K562 (cell line): ENCODE results near the gene NR3C2. TPM values are rescaled to one million over a fixed set of nuclear protein-coding genes. Genes with fewer than 3 reads are reported as not detected.

Source experiments
- ATAC-seq: fragments of 200-7000 bp; cut with Tn5 transposase; 3 replicates; pipeline ENCODE4 v1.9.1; 2020; ENCODE audit warnings: moderate library complexity
- BruUV-seq: library from RNA; stranded (reverse); fragments of 400-500 nt; replicated peaks from 2 replicates; lab custom pipeline; 2021; lab: Mats Ljungman, UMichigan
- CTCF ChIA-PET: fragments of 300-600 bp; formaldehyde crosslinking; extraction: SDS; loops from one replicate; lab custom pipeline; 2021; ENCODE audit warnings: low intra/inter-chr PET ratio; lab: Yijun Ruan, JAX
- POLR2A ChIA-PET: fragments of 300-600, 350-650 bp; sonication (Branson Sonifier 250); formaldehyde crosslinking; extraction: SDS; loops from one replicate; lab custom pipeline; 2021; ENCODE audit warnings: antibody characterized with exemption, inconsistent platforms; lab: Yijun Ruan, JAX
- DNase-seq, 4 experiments: peaks; one replicate each; pipeline versions ENCODE4 v3.0.0 to v3.0.0-alpha.2; 2011 to 2018; ENCODE audit warnings: low spot score in 3 of 4, mixed read lengths in 3 of 4; ENCODE audit errors: extremely low read depth in 1 of 4
- FAIRE-seq: peaks from 2 replicates; lab custom pipeline; 2011; peaks lifted over from hg19 to GRCh38; lab: Jason Lieb, UNC
- H2AFZ ChIP-seq: 2 replicates; pipeline ENCODE4 v1.6.0; 2011; ENCODE audit warnings: low read depth, low read length, control low read depth, inconsistent platforms
- H3K27ac ChIP-seq: fragments of 200-600 bp; 3 replicates; pipeline ENCODE4 v1.8.0; 2011; ENCODE audit warnings: low read depth, mild to moderate bottlenecking, control low read depth, inconsistent platforms, low read length, moderate library complexity, mixed read lengths; ENCODE audit errors: extremely low read depth
- H3K27me3 ChIP-seq, 2 experiments: fragments of 300-600 bp in 1 of 2; 2 replicates in 1 of 2; 3 replicates in 1 of 2; pipeline versions ENCODE4 v1.6.0 to v1.8.0; 2011; ENCODE audit warnings: inconsistent platforms in 2 of 2, low read length in 2 of 2, mild to moderate bottlenecking in 1 of 2, mixed read lengths in 1 of 2, moderate library complexity in 1 of 2; ENCODE audit not compliant: control insufficient read depth in 2 of 2, insufficient read depth in 2 of 2
- H3K36me3 ChIP-seq: fragments of 300-600 bp; 3 replicates; pipeline ENCODE4 v1.8.0; 2011; ENCODE audit warnings: mild to moderate bottlenecking, low read length, inconsistent platforms; ENCODE audit not compliant: control insufficient read depth, insufficient read depth
- H3K4me1 ChIP-seq, 2 experiments: fragments of 200-600 bp in 1 of 2; replicated peaks in 1 of 2; 2 replicates in 1 of 2; 3 replicates in 1 of 2; pipeline versions ENCODE4 v1.5.1 to v1.8.0; 2011; ENCODE audit warnings: inconsistent platforms in 2 of 2, low read length in 2 of 2, mild to moderate bottlenecking in 1 of 2, mixed read lengths in 1 of 2, moderate library complexity in 1 of 2; ENCODE audit not compliant: control insufficient read depth in 2 of 2, insufficient read depth in 2 of 2
- H3K4me2 ChIP-seq: 2 replicates; pipeline ENCODE4 v1.6.1; 2011; ENCODE audit warnings: low read length, control low read depth, inconsistent platforms, mixed read lengths; ENCODE audit not compliant: insufficient read depth
- H3K4me3 ChIP-seq: fragments of 200-600 bp; sonication (generic), shearing (Covaris generic); 2 replicates; pipeline ENCODE4 v1.5.1; 2016; ENCODE audit warnings: control low read depth, inconsistent platforms
- H3K79me2 ChIP-seq: fragments of 200-600 bp; 3 replicates; pipeline ENCODE4 v1.8.0; 2011; ENCODE audit warnings: low read length, inconsistent platforms; ENCODE audit not compliant: control insufficient read depth, insufficient read depth
- H3K9ac ChIP-seq, 2 experiments: 2 replicates each; pipeline versions ENCODE4 v1.6.0 to v1.6.1; 2011; ENCODE audit warnings: low read depth in 2 of 2, low read length in 2 of 2, control low read depth in 1 of 2, inconsistent platforms in 1 of 2, mild to moderate bottlenecking in 1 of 2, mixed read lengths in 1 of 2; ENCODE audit not compliant: insufficient read depth in 1 of 2
- H3K9me1 ChIP-seq: one replicate; pipeline ENCODE4 v1.6.0; 2011; ENCODE audit warnings: inconsistent platforms, mild to moderate bottlenecking, low read length, moderate library complexity; ENCODE audit not compliant: control insufficient read depth, insufficient read depth
- H3K9me3 ChIP-seq: replicated peaks from 2 replicates; pipeline ENCODE4 v1.5.1; 2011; ENCODE audit warnings: low read depth, low read length, inconsistent platforms; ENCODE audit not compliant: control insufficient read depth, insufficient read depth
- H4K20me1 ChIP-seq: replicated peaks from 2 replicates; pipeline ENCODE4 v1.6.1; 2011; ENCODE audit warnings: low read length, inconsistent platforms, mixed read lengths; ENCODE audit not compliant: control insufficient read depth, insufficient read depth
- MAFK ChIP-seq: IDR thresholded peaks from 2 replicates; pipeline ENCODE4 v1.6.1; 2011; ENCODE audit warnings: low read length, improper control_type of control experiment
- TAL1 ChIP-seq: fragments of 450-650 bp; IDR thresholded peaks from 2 replicates; pipeline ENCODE4 v1.6.1; 2016; ENCODE audit warnings: mild to moderate bottlenecking
- ZMIZ1 ChIP-seq, 2 experiments: fragments of 150-350 bp in 1 of 2; IDR thresholded peaks; 2 replicates each; pipeline ENCODE4 v1.6.1; 2012 to 2016; ENCODE audit warnings: low read depth in 2 of 2, low read length in 2 of 2, mild to moderate bottlenecking in 1 of 2, moderate library complexity in 1 of 2
- ZNF316 ChIP-seq: fragments of 450-650 bp; IDR thresholded peaks from 2 replicates; pipeline ENCODE4 v1.6.1; 2016
- WGBS: fragments of 100-300 bp; shearing (Covaris generic); methylation state at CpG from one replicate; pipeline ENCODE4 v1.1.6; 2016; ENCODE audit warnings: low coverage, mixed read lengths; ENCODE audit not compliant: insufficient coverage; ENCODE audit errors: missing lambda C conversion rate; 5-methylcytosine and 5-hydroxymethylcytosine counted together
- in situ Hi-C: fragments of 300-500 bp; cut with MboI; formaldehyde crosslinking; loops from 4 replicates; pipeline ENCODE4 v1.15.0; 2018; ENCODE audit warnings: inconsistent platforms, mixed read lengths
- intact Hi-C: fragments of 100-400 bp; cut with micrococcal nuclease; formaldehyde crosslinking; loops from 2 replicates; pipeline ENCODE4 v1.14.2; 2022
- polyA plus RNA-seq, 8 experiments: library from polyadenylated mRNA; depleted of rRNA in 4 of 8; stranded (reverse) in 5 of 8; unstranded in 3 of 8; fragments of >200 nt; fragmentation: Nextera tagmentation in 2 of 8; fragmentation: Illumina TruSeq in 1 of 8; extraction: Ambion mirVana in 2 of 8; extraction: Trizol in 1 of 8; gene quantifications; 2 replicates each; pipeline versions ENCODE4 v1.2.1 to v1.2.3, GENCODE V29; 2011 to 2014; ENCODE audit warnings: inconsistent platforms in 1 of 8, missing spikeins in 1 of 8
- total RNA-seq, 7 experiments: library from RNA; depleted of rRNA in 6 of 7; stranded (reverse); fragments of >200 nt in 6 of 7; fragmentation: Illumina TruSeq in 2 of 7; extraction: Trizol in 2 of 7; gene quantifications; 2 replicates each; pipeline versions ENCODE4 v1.2.1 to v1.2.3, GENCODE V29; 2011 to 2021; ENCODE audit warnings: low replicate concordance in 1 of 7
- TF ChIP-seq, protein P1 (sequence below): sonication (generic); formaldehyde crosslinking; IDR thresholded peaks from 2 replicates; pipeline ENCODE4 v1.8.1; 2022; ENCODE audit warnings: missing genetic modification reagents
- TF ChIP-seq, protein P2 (sequence below), 2 experiments: fragments of 250-450 bp in 1 of 2; fragments of 450-650 bp in 1 of 2; sonication (Bioruptor Pico) in 1 of 2; IDR thresholded peaks; 2 replicates each; pipeline versions ENCODE4 v1.6.1 to v1.8.0; 2016 to 2021; ENCODE audit warnings: mild to moderate bottlenecking in 2 of 2, moderate library complexity in 2 of 2, missing compliant biosample characterization in 1 of 2, missing genetic modification characterization in 1 of 2

Gene NR3C2
- total and polyA plus RNA-seq, 9 of the 15 experiments (the other 6 are each of a cell fraction or from before 2014, with no cell fraction given) = 0.01 to 0.28 (median 0.16) TPM; not detected in 2

- TF ChIP-seq, protein P1, sequence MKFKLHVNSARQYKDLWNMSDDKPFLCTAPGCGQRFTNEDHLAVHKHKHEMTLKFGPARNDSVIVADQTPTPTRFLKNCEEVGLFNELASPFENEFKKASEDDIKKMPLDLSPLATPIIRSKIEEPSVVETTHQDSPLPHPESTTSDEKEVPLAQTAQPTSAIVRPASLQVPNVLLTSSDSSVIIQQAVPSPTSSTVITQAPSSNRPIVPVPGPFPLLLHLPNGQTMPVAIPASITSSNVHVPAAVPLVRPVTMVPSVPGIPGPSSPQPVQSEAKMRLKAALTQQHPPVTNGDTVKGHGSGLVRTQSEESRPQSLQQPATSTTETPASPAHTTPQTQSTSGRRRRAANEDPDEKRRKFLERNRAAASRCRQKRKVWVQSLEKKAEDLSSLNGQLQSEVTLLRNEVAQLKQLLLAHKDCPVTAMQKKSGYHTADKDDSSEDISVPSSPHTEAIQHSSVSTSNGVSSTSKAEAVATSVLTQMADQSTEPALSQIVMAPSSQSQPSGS (CRISPR knock-in tag) = no peak
- no peak for TF ChIP-seq ZMIZ1 (IDR thresholded peaks at IDR 0.05; ENCODE audit: low read depth in 2 of 2, low read length in 2 of 2)
- TF ChIP-seq, protein P2, sequence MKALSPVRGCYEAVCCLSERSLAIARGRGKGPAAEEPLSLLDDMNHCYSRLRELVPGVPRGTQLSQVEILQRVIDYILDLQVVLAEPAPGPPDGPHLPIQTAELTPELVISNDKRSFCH (CRISPR knock-in tag; IDR thresholded peaks at IDR 0.05) = no peak
- TF ChIP-seq, protein P2 (tag; IDR thresholded peaks at IDR 0.05) = no peak
Observed at GRCh38 chr4:148159793-148160192, 282.4 kb downstream of the NR3C2 start (continued).

DNA sequence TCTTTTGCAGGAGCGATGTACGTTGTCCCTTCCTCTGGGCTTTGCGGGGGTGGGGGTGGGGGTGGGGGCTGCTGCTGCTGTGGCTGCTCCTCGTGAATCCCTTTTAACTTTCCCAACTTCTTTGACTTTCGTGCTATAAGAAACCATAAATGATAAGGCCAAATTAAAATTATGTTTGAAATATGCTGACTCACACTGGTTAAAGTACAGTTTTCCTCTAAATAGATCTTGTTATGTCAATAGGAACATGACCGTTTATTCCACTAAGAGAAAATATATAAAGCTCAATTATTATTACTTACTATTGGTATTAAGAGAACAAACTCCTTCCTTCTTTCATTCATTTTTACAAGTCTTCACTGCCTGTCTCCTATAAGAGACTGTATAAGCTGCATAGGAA lies 287.4 kb downstream of the NR3C2 start:
- WGBS = 12% methylated on average over 5 of the region's 6 CpGs
- intact Hi-C loops = no loop called here
- ATAC-seq (no peak), DNase-seq (no peak), FAIRE-seq (no peak)
- POLR2A ChIA-PET = no interaction called here
- no TSS peak for BruUV-seq
- no peak overlapping the region for H3K4me2 ChIP-seq
- CTCF ChIA-PET = no interaction called here
- no peak overlapping the region for H3K9ac ChIP-seq
- H3K9me3 ChIP-seq = no peaks in the 10 kb centered on the region
- no peaks in the 10 kb centered on the region for H3K9me1 ChIP-seq
- H3K36me3 ChIP-seq = no peaks in the 10 kb centered on the region
- no peak overlapping the region for H3K4me3 ChIP-seq
- H2AFZ ChIP-seq = no peak overlapping the region
- no peaks in the 10 kb centered on the region for H3K4me1 ChIP-seq
- no peaks in the 10 kb centered on the region for H3K27me3 ChIP-seq
- peak; percentile 3; the same call in 1 of the 2 replicates for TF ChIP-seq MAFK
- TF ChIP-seq TAL1 = no peak
- peak; percentile 33; the same call in 1 of the 2 replicates for TF ChIP-seq ZNF316
- TF ChIP-seq, all 486 proteins: peak for 2
- H3K79me2 ChIP-seq = no peaks in the 10 kb centered on the region
- in situ Hi-C loops = no loop called here
- no peaks in the 10 kb centered on the region for H4K20me1 ChIP-seq
- H3K27ac ChIP-seq = no peak overlapping the region
